ENCODE data around the gene MINDY4. TPM values are rescaled to one million over a fixed set of nuclear protein-coding genes. Genes with fewer than 3 reads are reported as not detected.

Gene MINDY4
- total and polyA plus RNA-seq, 2 of the 4 experiments (the other 2 are of a cell fraction), result 1.8 to 3.6 TPM

DNA sequence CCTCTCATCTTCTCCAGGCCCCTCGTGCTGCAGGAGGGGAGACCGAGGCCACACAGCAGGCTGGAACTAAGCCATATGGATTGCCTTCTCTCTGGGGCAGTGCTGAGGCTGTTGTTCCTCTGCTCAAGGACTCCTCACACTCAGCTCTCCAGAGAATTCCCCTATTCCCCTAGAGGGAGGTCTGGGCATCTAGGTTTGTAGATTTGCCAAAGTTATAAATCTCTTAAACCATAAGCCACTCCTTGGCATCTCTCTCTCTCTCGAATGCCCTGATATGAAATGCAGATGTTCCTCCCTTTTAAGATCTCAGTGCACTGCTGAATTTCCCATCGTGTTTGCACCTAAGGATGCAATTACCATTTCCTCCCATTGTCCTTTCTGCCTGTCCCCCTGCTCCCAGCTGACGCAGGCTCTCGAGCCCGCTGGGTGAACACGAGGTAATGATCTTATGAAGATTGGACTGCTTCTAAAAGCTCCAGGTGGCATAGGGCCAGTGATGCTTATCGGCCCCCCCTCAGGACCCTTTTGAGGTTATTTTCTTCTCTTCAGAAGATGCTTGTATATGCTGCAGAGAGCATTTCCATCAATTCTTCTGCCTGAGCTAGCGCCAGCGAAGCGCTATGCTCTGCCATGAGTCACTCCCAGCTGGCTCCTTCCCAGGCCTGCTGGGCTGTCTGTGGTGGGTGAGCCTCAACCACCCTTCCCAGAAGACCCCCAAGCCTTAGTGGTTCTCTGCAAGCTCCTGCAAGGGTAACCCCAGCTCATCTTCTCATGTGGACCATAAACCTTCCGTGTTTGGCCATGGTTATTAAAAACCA, 98.8 kb downstream of the MINDY4 start:
- DNase-seq (peak; percentile 22), ATAC-seq (ENCODE audit: low read depth) (no peak)
- no peak overlapping the region for H2BK5ac ChIP-seq (ENCODE audit: low read depth, low read length, poor library complexity, severe bottlenecking)
- H3K9me1 ChIP-seq (ENCODE audit: insufficient read depth, low read length), result no peaks in the 10 kb centered on the region; the same call in 1 of the 2 replicates
- no peak overlapping the region for H2AFZ ChIP-seq (replicated peaks; ENCODE audit: low read length, poor library complexity)
- H3K4me2 ChIP-seq (ENCODE audit: low read depth, low read length), result no peak overlapping the region
- no peaks in the 10 kb centered on the region for H3K27me3 ChIP-seq (ENCODE audit: control insufficient read depth, insufficient read depth, low read length)
- BruUV-seq (replicated peaks), result no TSS peak
- no peak overlapping the region for H3K9ac ChIP-seq (ENCODE audit: low read depth, low read length)
- peaks cover 4% of the 10 kb centered on the region for H3K36me3 ChIP-seq (ENCODE audit: control insufficient read depth, insufficient read depth, low read length)
- H4K5ac ChIP-seq (ENCODE audit: low read depth, low read length), result no peak overlapping the region
- ChIA-PET POLR2A (ENCODE audit: unreplicated experiment) (no interaction called here), CTCF (no interaction called here)
- H2AK5ac ChIP-seq (ENCODE audit: low read depth, low read length), result no peak overlapping the region
- H2BK120ac ChIP-seq (ENCODE audit: low read depth, low read length), result no peak overlapping the region
- H3K27ac ChIP-seq (ENCODE audit: insufficient read depth, low read length), result no peak overlapping the region
- dilution Hi-C loops (cut with HindIII; ENCODE audit: low sequenced_read_pairs, unreplicated experiment) (no loop called here), intact Hi-C loops (cut with micrococcal nuclease) (no loop called here), in situ Hi-C loops (cut with MboI; ENCODE audit: low sequenced_read_pairs) (no loop called here)
- no peak overlapping the region for H2BK15ac ChIP-seq (ENCODE audit: low read depth, low read length)
- no peak overlapping the region for H3K4ac ChIP-seq (ENCODE audit: low read depth, low read length)
- WGBS, 2 experiments (ENCODE audit: extremely low coverage in 2 of 2, insufficient read length in 1 of 2), result 60% methylated on average over 1 of the region's 13 CpGs; no CpG with 5 or more reads in 1 of the 2 experiments
- no peak overlapping the region for H4K91ac ChIP-seq (ENCODE audit: insufficient read depth, low read depth, low read length)
- H3K14ac ChIP-seq (replicated peaks; ENCODE audit: low read depth, low read length), result no peak overlapping the region
- H3K79me1 ChIP-seq (ENCODE audit: low read depth in 1 of 2, low read length in 2 of 2), result no peaks in the 10 kb centered on the region
- H4K20me1 ChIP-seq (ENCODE audit: insufficient read depth, low read length), result no peaks in the 10 kb centered on the region
- H3K18ac ChIP-seq (ENCODE audit: low read depth, low read length), result no peak overlapping the region
- no peak overlapping the region for H3K56ac ChIP-seq (ENCODE audit: extremely low read depth, insufficient read depth, low read length)
- H3K4me3 ChIP-seq (ENCODE audit: insufficient read depth, low read depth, low read length), result no peak overlapping the region
- H3K9me3 ChIP-seq (ENCODE audit: control insufficient read depth, insufficient read depth, low read length), result peaks cover 5% of the 10 kb centered on the region; the same call in 1 of the 2 replicates
- H4K8ac ChIP-seq (ENCODE audit: low read depth in 2 of 2, low read length in 2 of 2), result no peak overlapping the region
- peaks cover 1% of the 10 kb centered on the region; the same call in 1 of the 2 replicates for H3K4me1 ChIP-seq (ENCODE audit: control insufficient read depth, insufficient read depth, low read length)
- H2BK20ac ChIP-seq (ENCODE audit: low read depth, low read length), result no peak overlapping the region
- no peak overlapping the region for H2AK9ac ChIP-seq (replicated peaks; ENCODE audit: low read depth, low read length, poor library complexity)
- no peak overlapping the region for H3K23ac ChIP-seq (ENCODE audit: low read depth, low read length)
- TF ChIP-seq, protein P1, sequence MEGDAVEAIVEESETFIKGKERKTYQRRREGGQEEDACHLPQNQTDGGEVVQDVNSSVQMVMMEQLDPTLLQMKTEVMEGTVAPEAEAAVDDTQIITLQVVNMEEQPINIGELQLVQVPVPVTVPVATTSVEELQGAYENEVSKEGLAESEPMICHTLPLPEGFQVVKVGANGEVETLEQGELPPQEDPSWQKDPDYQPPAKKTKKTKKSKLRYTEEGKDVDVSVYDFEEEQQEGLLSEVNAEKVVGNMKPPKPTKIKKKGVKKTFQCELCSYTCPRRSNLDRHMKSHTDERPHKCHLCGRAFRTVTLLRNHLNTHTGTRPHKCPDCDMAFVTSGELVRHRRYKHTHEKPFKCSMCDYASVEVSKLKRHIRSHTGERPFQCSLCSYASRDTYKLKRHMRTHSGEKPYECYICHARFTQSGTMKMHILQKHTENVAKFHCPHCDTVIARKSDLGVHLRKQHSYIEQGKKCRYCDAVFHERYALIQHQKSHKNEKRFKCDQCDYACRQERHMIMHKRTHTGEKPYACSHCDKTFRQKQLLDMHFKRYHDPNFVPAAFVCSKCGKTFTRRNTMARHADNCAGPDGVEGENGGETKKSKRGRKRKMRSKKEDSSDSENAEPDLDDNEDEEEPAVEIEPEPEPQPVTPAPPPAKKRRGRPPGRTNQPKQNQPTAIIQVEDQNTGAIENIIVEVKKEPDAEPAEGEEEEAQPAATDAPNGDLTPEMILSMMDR (conservative IDR thresholded peaks at IDR 0.05; ENCODE audit: low read depth, low read length), result no peak
- TF ChIP-seq SMC3 (IDR thresholded peaks at IDR 0.05; ENCODE audit: low read depth, low read length), result no peak

Measured in IMR-90 (cell line).